Activated CD4-positive, alpha-beta T cell treated with anti-CD3 and anti-CD28 coated beads for 1 hour (primary cell): ENCODE data around the gene KDSR.

Experiments
- DNase-seq: peaks from one replicate; pipeline ENCODE4 v3.0.0-alpha.2; 2020

Gene KDSR

GRCh38 chr18:63302636-63303405, 64.2 kb downstream of the KDSR start:
- no peak for DNase-seq

GRCh38 chr18:63302220-63302619, 64.8 kb downstream of the KDSR start:
- DNase-seq, result no peak

GRCh38 chr18:63301434-63301833, 65.6 kb downstream of the KDSR start:
- no peak for DNase-seq

GRCh38 chr18:63299837-63300745, 66.9 kb downstream of the KDSR start:
- no peak for DNase-seq

- DNase-seq, result no peak
Measured at GRCh38 chr18:63298400-63299365, 68.3 kb downstream of the KDSR start.

- DNase-seq, result no peak
Measured at GRCh38 chr18:63297687-63298399, 69.2 kb downstream of the KDSR start.

- no peak for DNase-seq
Measured at GRCh38 chr18:63293935-63294334, 73.1 kb downstream of the KDSR start.

- no peak for DNase-seq
Measured at GRCh38 chr18:63292831-63293683, 73.9 kb downstream of the KDSR start.

- DNase-seq, result no peak
Measured at GRCh38 chr18:63291278-63291677, 75.7 kb downstream of the KDSR start.

GRCh38 chr18:63290821-63291200, 76.2 kb downstream of the KDSR start:
- DNase-seq, result no peak

GRCh38 chr18:63290166-63290820, 76.7 kb downstream of the KDSR start:
- DNase-seq, result no peak

- no peak for DNase-seq
Measured at GRCh38 chr18:63288311-63288710, 78.7 kb downstream of the KDSR start.

GRCh38 chr18:63287691-63288220, 79.2 kb downstream of the KDSR start:
- DNase-seq, result no peak

GRCh38 chr18:63286926-63287325, 80.1 kb downstream of the KDSR start:
- DNase-seq, result no peak

GRCh38 chr18:63284827-63285733, 81.9 kb downstream of the KDSR start:
- DNase-seq, result no peak

- DNase-seq, result no peak
Measured at GRCh38 chr18:63284173-63284799, 82.7 kb downstream of the KDSR start.

GRCh38 chr18:63283305-63284094, 83.5 kb downstream of the KDSR start:
- DNase-seq, result no peak

GRCh38 chr18:63282793-63283192, 84.2 kb downstream of the KDSR start:
- DNase-seq, result no peak
